ENCODE data around the gene SLCO3A1. TPM values are rescaled to one million over a fixed set of nuclear protein-coding genes. Genes with fewer than 3 reads are reported as not detected.

The SLCO3A1 gene
- total RNA-seq, 1 donor: 17.7 TPM

DNA sequence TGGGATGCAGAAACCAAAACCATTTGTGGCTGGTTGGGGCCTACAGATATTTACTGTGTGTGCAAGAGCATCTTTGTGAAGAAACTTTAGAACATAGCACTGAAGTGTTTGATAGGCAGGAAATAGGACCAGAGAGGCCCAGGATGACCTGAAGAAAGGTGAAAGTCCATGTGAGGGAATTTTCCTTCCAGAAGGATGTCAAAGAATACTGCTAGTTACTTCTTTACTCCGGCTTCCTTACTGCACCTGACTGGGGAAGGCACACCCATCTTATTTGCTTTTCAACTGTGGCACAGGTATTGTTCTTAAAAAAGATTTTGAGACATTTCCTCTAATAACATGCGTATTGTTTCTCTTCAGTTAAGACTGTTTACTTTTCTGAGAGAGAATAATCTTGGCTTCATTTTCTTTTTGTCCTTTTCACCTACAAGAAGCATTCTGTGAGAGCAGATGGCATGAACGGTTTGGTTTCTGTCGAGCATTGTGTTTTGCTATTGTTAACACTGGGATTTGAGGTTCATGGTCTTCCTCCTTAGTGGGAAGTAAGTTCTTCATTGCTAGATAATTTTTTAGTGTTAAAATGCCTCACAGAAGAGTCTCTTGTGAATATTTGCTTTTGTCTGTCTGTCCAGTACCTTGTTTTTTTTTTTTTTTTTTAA is 71.5 kb downstream of the SLCO3A1 start:
- no peaks in the 10 kb centered on the region for H3K27me3 ChIP-seq (ENCODE audit: insufficient read depth, low read length)
- H3K4me1 ChIP-seq (ENCODE audit: insufficient read depth, low read length): peaks cover 22% of the 10 kb centered on the region
- no peak overlapping the region for H3K4me3 ChIP-seq (ENCODE audit: low read length)
- H3K9me3 ChIP-seq (ENCODE audit: low read depth, low read length): no peaks in the 10 kb centered on the region

DNA sequence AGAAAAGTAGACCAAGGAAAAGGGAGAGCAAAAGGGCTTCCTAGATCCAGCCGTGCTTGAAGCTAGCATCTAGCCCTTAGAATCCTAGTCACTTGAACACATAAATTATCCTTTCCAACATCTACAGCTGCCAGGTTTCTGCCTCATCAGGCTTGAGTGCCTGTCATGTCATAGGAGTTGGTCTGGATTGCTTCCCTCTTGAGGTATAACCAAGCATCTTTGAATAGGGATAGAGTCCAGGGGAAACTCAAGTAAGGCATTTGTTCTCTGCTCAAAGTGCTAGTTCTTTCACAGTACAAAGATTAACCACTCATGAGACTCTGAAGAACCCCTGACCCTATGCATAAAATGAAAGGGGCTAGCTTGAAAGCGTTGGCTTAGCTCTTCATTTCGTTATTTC is 72.3 kb downstream of the SLCO3A1 start:
- Histone ChIP-seq H3K4me1 (ENCODE audit: insufficient read depth, low read length) (peaks cover 19% of the 10 kb centered on the region), H3K4me3 (ENCODE audit: low read length) (no peak overlapping the region), H3K27me3 (ENCODE audit: insufficient read depth, low read length) (no peaks in the 10 kb centered on the region), H3K9me3 (ENCODE audit: low read depth, low read length) (no peaks in the 10 kb centered on the region)

DNA sequence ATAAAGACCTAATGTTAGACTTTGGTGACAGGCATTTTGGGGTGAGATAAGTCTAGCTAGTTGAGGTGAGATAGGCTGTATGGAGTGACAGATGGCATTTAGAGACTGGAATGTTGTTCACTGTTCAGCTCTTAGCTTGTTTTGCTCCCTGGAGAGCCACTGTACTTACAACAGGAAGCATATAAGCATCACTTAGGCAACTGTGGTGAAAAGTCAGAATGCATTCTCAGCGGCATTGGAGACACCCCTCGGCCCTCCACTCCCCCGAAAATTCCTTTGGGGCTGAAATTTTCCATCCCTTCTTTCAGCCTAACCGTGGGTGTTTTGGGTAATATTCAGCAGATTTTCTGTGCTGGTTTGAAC is 73.4 kb downstream of the SLCO3A1 start:
- no peak overlapping the region for H3K4me3 ChIP-seq (ENCODE audit: low read length)
- H3K27me3 ChIP-seq (ENCODE audit: insufficient read depth, low read length): no peaks in the 10 kb centered on the region
- H3K4me1 ChIP-seq (ENCODE audit: insufficient read depth, low read length): peaks cover 8% of the 10 kb centered on the region
- no peaks in the 10 kb centered on the region for H3K9me3 ChIP-seq (ENCODE audit: low read depth, low read length)

DNA sequence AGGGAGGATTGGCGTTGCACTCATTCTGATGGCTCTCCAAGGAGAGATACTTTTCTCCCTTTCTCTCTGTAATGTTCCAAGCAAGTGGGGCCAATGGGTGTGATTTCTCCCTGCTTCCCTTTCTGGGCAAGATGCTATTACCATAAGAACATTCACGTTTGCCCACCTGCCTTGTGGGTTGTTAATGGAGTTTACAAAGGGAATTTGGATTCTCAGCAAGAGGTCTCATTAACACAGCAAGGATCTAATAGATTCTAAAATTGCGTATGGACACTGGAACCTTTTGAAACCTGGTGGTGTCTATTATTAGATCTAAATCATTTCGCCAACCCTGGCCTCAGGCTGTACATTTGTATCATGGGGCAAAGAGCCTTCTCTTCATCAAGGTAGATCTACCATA is 74.1 kb downstream of the SLCO3A1 start:
- Histone ChIP-seq H3K9me3 (ENCODE audit: low read depth, low read length) (no peaks in the 10 kb centered on the region), H3K27me3 (ENCODE audit: insufficient read depth, low read length) (no peaks in the 10 kb centered on the region), H3K4me3 (ENCODE audit: low read length) (no peak overlapping the region), H3K4me1 (ENCODE audit: insufficient read depth, low read length) (peaks cover 4% of the 10 kb centered on the region)

DNA sequence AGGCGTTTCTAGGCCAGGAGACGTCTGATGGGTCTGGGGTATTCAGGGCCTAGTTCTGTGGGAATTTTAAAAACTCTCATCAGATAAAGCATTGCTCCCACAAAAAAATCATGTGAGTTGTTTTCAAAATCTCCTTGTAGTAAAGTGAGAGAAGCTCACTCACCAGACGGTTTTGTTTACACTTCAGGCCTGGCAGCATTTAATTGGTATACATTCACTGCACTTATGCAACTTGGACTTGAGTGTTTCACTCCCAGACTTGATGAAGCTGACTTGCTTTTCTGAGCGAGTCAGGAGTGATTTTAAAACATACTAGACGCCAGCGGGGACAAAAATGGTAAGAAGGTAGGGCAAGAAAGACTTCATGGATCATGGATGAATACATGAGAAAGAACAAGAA is 75.2 kb downstream of the SLCO3A1 start:
- Histone ChIP-seq H3K4me1 (ENCODE audit: insufficient read depth, low read length) (peaks cover 4% of the 10 kb centered on the region), H3K27me3 (ENCODE audit: insufficient read depth, low read length) (no peaks in the 10 kb centered on the region), H3K4me3 (ENCODE audit: low read length) (no peak overlapping the region), H3K9me3 (ENCODE audit: low read depth, low read length) (no peaks in the 10 kb centered on the region)

DNA sequence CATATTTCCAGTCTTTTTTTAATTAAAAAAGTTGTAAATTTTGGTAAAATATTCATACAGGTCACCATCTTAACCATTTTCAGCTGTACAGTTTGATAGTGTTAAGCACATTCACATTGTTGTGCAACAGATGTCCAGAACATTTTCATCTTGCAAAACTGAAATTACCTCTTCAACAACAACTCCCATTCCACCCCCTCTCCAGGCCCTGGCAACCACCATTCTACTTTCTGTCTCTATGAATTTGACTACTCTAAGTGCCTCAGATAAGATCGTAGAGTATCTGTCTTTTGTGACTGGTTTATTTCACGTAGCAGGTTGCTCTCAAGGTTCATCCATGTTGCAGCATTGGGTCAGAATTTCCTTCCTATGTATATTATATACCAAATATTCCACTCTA is 76.0 kb downstream of the SLCO3A1 start:
- no peak overlapping the region for H3K4me3 ChIP-seq (ENCODE audit: low read length)
- no peaks in the 10 kb centered on the region for H3K27me3 ChIP-seq (ENCODE audit: insufficient read depth, low read length)
- no peaks in the 10 kb centered on the region for H3K9me3 ChIP-seq (ENCODE audit: low read depth, low read length)
- peaks cover 4% of the 10 kb centered on the region for H3K4me1 ChIP-seq (ENCODE audit: insufficient read depth, low read length)

DNA sequence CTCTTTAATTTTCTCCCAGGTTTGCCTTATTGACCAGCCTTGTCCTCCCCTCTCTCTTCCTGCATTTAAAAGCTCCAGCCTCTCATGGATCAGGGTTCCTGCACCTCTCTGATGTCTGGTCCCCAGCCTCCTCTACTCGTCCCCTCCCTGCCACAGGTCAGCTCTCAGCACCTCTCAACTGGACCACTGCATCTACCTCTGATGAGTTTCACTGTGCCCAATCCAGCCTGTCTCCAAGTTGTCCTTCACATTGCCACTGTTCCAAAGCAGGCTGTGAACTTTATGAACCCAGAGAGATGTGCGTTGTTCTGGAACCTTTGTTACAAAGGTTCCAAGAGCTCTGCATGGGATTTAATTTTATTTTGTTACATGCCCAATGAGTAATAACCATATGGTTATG is 76.6 kb downstream of the SLCO3A1 start:
- Histone ChIP-seq H3K4me1 (ENCODE audit: insufficient read depth, low read length) (peaks cover 4% of the 10 kb centered on the region), H3K4me3 (ENCODE audit: low read length) (no peak overlapping the region), H3K9me3 (ENCODE audit: low read depth, low read length) (no peaks in the 10 kb centered on the region), H3K27me3 (ENCODE audit: insufficient read depth, low read length) (no peaks in the 10 kb centered on the region)

DNA sequence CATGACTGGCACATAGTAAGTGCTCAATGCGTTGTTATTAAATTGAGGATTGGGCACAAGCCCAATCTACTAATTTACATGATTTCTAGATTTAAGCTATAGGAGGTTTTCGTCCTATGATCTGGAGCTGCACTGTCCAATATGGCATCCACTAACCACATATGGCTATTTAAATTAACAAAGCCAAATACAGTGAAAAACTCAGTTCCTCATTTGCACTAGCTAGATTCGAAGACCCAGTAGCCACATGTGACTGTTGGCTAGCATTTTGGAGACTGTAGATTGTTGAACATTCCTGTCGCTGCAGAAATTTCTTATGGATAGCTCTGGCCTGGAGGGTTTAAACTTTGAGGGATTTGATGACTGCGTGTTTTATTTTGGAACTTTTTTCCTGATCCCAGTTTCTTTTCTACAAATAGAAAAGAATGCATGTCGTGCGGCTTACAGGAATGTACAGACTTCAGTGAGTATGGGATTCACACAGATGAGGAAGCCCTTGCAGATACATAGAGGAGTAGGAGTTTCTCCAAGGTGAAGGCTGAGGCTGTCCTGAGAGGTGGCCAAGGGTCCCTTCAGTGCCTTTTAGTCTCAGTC is 82.8 kb downstream of the SLCO3A1 start:
- no peaks in the 10 kb centered on the region for H3K27me3 ChIP-seq (ENCODE audit: insufficient read depth, low read length)
- no peak overlapping the region for H3K4me3 ChIP-seq (ENCODE audit: low read length)
- H3K9me3 ChIP-seq (ENCODE audit: low read depth, low read length): no peaks in the 10 kb centered on the region
- H3K4me1 ChIP-seq (ENCODE audit: insufficient read depth, low read length): peaks cover 44% of the 10 kb centered on the region

DNA sequence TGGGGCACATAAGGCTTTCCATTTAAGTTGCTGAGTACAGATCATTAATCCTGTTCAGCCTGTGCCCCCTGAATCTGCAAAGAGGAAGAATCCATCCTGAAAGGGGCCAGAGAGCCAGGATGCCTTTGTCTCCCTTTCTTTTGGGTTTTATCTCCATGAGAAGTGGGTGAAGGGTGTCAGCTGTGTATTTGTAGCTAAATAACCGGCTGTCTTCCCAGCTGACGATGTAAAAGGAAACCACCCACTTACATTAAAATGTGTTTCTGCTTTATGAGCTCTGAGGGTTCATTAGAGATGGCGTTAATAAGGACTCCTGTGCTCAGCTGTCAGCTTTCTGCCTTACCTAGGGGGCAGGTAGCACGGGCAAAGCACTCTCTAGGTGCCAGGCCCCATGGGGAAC is 83.4 kb downstream of the SLCO3A1 start:
- no peak overlapping the region for H3K4me3 ChIP-seq (ENCODE audit: low read length)
- peaks cover 50% of the 10 kb centered on the region for H3K4me1 ChIP-seq (ENCODE audit: insufficient read depth, low read length)
- no peaks in the 10 kb centered on the region for H3K27me3 ChIP-seq (ENCODE audit: insufficient read depth, low read length)
- no peaks in the 10 kb centered on the region for H3K9me3 ChIP-seq (ENCODE audit: low read depth, low read length)

DNA sequence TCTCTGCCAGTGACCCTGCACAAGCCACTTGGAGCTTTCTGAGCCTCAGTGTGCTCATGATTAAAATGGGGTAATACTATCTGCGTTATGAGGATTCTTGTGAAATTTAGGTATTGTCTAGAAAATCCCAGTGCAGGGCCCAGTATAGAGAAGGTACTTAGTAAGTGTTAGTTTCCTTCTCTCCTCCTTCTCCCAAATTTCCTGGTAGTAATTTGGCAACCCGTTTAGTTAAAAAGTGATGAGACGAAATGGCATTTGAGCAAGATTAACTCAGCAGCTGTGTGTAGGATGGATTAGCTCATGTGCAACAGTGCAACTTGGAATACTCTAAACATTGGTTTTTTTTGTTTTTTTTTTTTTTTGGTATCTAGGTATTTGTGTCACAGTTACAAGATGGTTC is 84.6 kb downstream of the SLCO3A1 start:
- no peaks in the 10 kb centered on the region for H3K9me3 ChIP-seq (ENCODE audit: low read depth, low read length)
- H3K27me3 ChIP-seq (ENCODE audit: insufficient read depth, low read length): no peaks in the 10 kb centered on the region
- peaks cover 62% of the 10 kb centered on the region for H3K4me1 ChIP-seq (ENCODE audit: insufficient read depth, low read length)
- no peak overlapping the region for H3K4me3 ChIP-seq (ENCODE audit: low read length)

DNA sequence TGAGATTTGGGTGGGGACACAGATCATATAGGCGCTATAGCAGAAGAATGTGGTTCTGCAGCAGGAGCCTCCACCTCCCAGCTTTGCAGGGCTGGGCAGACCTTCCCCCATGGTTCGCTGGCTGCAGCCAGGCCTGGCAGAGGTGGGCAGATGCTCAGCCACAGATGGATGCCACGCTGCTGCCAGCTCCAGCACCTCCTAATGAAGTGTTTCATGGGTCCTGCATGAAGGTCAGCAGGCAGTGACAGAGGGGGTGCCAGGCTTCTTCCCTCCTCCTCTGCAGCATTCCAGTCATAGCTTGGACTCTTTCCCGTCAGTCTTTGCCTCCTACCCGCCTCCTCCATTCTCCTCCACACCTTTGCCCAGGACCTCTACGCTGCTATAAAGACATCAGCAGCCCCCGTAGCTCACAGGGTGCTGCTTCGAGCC is 85.9 kb downstream of the SLCO3A1 start:
- Histone ChIP-seq H3K4me3 (ENCODE audit: low read length) (no peak overlapping the region), H3K9me3 (ENCODE audit: low read depth, low read length) (no peaks in the 10 kb centered on the region), H3K27me3 (ENCODE audit: insufficient read depth, low read length) (no peaks in the 10 kb centered on the region), H3K4me1 (ENCODE audit: insufficient read depth, low read length) (peaks cover 75% of the 10 kb centered on the region)

DNA sequence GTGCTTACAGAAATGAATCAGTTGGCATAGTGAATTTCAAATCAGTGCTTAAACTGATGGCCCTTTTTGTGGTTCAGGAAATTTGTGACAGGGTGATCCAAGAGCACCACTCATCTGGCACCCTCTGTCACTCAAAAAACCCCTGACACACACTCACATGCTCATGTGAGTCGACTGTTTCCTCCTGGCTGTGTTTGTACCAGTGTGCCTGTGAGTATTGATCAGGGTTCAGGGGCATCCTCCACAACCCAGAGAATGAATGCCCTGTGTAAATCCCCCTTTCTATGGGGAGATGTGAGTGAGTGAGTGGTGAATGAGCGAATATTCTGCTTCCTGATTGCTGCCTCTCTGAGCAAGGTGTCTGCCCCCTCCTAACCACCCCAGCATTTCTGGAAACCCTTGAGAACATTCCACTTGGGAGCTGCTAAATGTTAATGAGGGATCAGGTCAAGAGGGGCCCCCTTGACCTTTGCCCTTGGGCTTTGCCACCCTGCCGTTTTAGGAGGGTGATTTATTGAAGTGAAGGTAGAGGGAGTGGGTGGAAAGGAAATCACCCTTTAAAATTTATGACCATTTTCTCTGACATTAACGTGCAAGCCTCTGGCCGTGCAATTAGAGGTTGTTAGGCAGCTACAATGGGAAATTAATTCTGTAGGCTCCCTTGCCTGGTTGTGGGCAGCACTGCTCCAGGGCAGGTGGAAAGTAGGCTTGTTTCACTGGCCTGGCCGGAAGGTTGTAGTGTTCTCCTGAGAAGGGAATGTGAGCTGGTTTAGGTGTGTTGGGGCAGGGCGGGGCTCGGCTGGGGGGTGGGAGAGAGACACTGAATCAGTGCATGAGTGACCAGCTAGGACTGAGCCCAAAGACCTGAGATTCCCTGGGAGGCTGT is 87.2 kb downstream of the SLCO3A1 start:
- Histone ChIP-seq H3K27me3 (ENCODE audit: insufficient read depth, low read length) (no peaks in the 10 kb centered on the region), H3K9me3 (ENCODE audit: low read depth, low read length) (no peaks in the 10 kb centered on the region), H3K4me3 (ENCODE audit: low read length) (no peak overlapping the region), H3K4me1 (ENCODE audit: insufficient read depth, low read length) (peaks cover 85% of the 10 kb centered on the region)

DNA sequence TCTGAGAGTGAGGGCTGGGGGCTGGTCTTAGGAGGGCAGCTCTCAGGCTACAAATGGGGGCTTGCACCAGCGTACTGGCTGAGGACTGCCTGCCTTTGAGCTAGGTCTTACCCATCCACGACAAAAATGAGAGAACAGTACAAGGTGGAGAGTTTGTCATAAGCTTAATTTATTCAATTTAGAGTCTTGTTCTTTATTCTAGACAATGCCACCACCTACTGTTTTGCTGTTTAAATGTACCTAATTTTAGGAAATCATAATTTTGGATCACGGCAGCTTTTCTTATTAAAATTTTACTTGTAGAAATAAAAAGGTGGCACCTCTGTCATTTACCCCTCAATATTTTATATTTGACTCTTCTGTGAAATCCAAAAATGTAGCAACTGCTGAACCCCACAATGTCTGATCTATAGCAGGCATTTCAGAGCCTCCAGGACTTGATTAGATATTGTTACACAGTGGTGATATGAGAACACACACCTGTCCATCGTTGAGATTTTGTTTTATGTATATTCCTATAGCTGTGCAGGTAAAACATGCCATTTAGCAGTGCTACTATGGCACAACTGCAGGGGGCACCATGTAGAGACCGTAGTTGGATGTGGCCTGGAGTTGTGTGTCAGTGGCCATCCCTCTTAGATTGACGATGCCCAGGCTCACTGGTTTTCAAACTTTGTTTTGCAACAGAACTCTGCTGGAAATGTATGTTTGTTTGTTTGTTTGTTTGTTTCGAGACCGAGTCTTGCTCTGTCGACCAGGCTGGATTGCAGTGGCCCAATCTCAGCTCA is 88.6 kb downstream of the SLCO3A1 start:
- no peaks in the 10 kb centered on the region for H3K27me3 ChIP-seq (ENCODE audit: insufficient read depth, low read length)
- H3K4me3 ChIP-seq (ENCODE audit: low read length): no peak overlapping the region
- peaks cover 85% of the 10 kb centered on the region for H3K4me1 ChIP-seq (ENCODE audit: insufficient read depth, low read length)
- H3K9me3 ChIP-seq (ENCODE audit: low read depth, low read length): no peaks in the 10 kb centered on the region

DNA sequence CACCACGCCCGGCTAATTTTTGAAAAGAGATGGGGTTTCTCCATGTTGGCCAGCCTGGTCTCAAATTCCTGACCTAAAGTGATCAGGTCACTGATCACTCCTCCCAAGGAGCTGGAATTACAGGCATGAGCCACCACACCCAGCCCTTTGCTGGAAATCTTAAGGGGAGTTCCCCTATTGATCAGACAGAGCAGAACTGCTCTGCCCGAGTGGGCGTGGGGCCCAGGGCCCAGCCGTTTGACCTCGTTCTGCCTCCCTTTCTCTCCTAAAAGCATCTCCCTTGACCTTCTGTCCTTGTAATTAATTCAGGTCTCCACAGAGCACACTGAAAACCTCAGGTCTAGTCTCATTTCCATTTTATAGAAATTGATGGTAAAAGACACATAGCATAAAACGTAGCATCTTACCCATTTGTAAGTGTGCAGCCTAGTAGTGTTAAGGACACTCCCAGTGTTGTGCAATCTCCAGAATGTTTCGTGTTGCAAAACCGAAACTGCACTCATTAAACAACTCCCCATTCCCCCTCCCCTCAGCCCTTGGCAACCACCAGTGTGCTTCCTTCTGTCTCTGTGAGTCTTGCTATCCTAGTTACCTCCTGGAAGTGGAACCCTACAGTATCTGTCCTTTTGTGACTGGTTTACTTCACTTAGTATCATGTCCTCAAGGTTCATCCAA is 89.3 kb downstream of the SLCO3A1 start:
- peaks cover 86% of the 10 kb centered on the region for H3K4me1 ChIP-seq (ENCODE audit: insufficient read depth, low read length)
- no peaks in the 10 kb centered on the region for H3K9me3 ChIP-seq (ENCODE audit: low read depth, low read length)
- no peak overlapping the region for H3K4me3 ChIP-seq (ENCODE audit: low read length)
- no peaks in the 10 kb centered on the region for H3K27me3 ChIP-seq (ENCODE audit: insufficient read depth, low read length)

Data from mononuclear cell (primary cell).